Measurements from ENCODE around the gene PRR33. TPM values are rescaled to one million over a fixed set of nuclear protein-coding genes. Genes with fewer than 3 reads are reported as not detected.

Gene PRR33
- total RNA-seq, 1 donor from 2014 or later, result not detected

DNA sequence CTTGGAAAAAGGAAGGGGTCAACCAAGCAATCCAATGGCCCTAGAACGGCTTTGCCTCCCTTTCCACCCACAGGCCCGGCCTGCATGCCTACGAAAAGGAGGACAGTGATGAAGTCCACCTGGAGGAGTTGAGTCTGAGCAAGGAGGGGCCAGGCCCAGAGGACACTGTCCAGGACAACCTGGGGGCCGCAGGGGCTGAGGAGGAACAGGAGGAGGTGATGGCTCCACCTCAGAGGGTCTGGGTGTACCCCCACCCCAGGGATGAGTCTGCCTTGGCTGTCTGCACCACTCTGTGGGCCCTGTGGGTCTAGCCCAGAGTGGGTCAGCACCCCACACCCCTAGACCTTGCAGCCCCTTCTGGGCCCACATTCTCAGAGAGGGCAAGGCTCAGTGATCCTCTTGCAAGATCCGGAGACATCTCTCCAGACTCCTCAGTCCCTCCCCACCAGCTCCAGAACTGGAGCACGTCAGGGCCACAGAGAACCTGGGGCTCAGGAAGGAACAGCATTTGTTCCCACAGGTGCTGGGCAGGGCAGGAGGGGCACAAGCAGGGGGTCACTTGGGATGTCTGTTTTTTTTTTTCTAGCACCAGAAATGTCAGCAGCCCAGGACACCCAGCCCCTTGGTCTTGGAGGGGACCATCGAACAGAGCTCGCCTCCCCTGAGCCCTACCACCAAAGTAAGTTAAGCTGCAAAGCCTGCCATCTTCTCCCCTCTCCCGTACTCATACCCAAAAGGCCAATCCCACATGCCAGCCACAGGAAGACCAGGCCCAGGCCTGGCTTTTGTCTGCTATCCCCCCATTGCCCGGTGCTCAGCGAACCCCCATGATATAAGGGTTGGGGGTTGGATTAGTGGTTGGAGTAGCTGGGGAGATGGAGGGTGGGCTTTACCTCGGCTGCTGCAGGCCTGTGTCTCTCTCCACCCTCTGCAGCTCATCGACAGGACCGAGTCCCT, 8.1 kb downstream of the PRR33 start:
- H3K27me3 Mint-ChIP-seq (ENCODE audit: low read depth), result peaks cover 2% of the 10 kb centered on the region
- H3K9me3 Mint-ChIP-seq, result no peaks in the 10 kb centered on the region

DNA sequence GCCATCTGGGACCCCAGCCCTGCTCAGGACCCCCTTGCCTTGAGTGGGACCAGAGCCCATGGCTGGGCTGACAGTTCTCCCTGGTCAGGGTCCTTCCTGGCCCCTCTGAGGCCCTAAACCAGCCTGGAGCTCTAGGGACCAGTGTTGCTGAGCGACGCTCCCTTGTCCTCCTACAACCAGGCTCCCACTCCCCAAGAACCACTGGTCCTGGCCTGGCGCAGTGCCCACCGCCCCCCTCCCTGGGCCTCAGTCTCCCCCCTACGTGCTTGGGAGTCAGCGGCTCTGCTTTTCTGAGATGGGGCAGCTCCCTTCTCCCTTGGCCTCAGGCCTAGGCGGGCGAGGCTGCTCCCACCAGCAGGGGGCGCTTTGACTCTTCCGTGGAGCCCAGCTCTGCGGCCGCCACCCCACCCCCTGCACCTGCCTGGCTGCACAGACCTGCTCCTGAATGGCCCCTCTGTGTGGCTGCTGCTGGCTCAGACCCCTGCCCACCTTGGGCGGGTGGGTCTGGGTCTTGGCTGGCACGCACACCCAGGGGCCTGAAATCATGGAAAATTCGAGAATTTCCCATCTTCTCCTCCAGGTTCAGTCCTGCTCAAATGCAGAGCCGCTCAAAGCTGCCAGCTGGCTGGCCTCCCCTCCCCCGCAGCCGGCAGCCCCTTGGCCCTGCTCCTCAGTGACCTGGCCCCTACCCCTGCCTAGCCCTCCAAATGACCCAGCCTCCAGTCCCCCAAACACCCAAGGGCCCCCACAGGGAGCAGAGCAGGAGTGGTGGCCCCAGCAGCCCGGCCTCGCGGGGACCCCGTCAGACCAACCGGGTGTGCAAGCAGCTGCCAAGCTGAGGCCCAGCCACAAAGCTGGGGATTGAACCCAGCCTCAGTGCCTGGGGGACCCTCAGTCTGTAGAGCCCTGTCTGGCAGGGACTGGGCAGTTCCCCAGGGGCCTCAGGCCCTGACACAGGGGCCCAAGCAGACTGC, 9.1 kb downstream of the PRR33 start:
- no peak overlapping the region for H3K4me3 Mint-ChIP-seq
- H3K27me3 Mint-ChIP-seq (ENCODE audit: low read depth), result peaks cover under 1% of the 10 kb centered on the region
- H3K9me3 Mint-ChIP-seq, result no peaks in the 10 kb centered on the region
- H3K27ac Mint-ChIP-seq, result no peak overlapping the region
- H3K36me3 Mint-ChIP-seq, result no peaks in the 10 kb centered on the region
- TF ChIP-seq CTCF (IDR thresholded peaks at IDR 0.05; ENCODE audit: unreplicated experiment), result peak; percentile 98
- peak; percentile 90 to 93 for DNase-seq (ENCODE audit: low spot score in 2 of 2, unreplicated experiment in 2 of 2)
- peaks cover 10% of the 10 kb centered on the region for H3K4me1 Mint-ChIP-seq

More for the DNA sequence above, 8.1 kb downstream of the PRR33 start:
- peak in 1 of 2 experiments; percentile 10 for DNase-seq (ENCODE audit: low spot score in 2 of 2, unreplicated experiment in 2 of 2)
- Mint-ChIP-seq H3K27ac (no peak overlapping the region), H3K36me3 (no peaks in the 10 kb centered on the region), H3K4me1 (peaks cover 8% of the 10 kb centered on the region), H3K4me3 (no peak overlapping the region)
- no peak for TF ChIP-seq CTCF (IDR thresholded peaks at IDR 0.05; ENCODE audit: unreplicated experiment)

DNA sequence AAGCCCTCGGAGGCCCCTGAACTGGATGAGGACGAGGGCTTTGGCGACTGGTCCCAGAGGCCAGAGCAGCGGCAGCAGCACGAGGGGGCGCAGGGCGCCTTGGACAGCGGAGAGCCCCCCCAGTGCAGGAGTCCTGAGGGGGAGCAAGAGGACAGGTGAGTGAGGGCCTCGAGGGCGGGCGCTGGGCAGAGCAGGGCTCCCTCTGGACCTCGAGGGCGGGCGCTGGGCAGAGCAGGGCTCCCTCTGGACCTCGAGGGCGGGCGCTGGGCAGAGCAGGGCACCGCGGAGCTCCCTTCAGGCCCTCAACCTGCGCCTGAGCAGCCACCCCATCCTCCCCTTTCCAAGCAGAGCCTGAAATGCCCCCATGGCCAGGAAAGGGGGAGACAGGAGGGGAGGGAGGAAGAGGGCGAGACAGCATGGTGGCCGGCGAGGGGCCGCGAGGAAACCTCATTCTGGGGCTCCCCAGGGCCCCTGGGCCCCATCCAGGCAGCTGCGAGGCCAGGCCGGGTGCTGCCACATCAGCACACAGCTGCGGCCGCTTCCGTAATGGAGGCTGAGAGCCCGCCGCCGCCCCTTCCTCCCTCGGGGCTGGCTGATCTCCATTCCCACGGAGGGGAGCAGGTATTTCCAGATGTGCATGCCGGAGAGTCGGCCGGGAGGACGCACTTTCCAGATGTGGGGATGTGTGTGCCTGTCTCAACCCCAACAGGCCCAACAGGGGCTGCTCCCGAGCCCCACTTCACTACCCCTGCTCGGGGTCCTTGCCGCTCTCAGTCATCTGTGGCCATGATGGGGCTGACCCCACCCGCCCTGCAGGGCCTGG, 10.0 kb downstream of the PRR33 start:
- Mint-ChIP-seq H3K36me3 (no peaks in the 10 kb centered on the region), H3K4me1 (peaks cover 16% of the 10 kb centered on the region), H3K4me3 (no peak overlapping the region), H3K9me3 (no peaks in the 10 kb centered on the region), H3K27ac (no peak overlapping the region), H3K27me3 (ENCODE audit: low read depth) (no peaks in the 10 kb centered on the region)
- TF ChIP-seq CTCF (IDR thresholded peaks at IDR 0.05; ENCODE audit: unreplicated experiment), result no peak
- peak in 1 of 2 experiments; percentile 20 for DNase-seq (ENCODE audit: low spot score in 2 of 2, unreplicated experiment in 2 of 2)

GRCh38 chr11:1880746-1881441, 10.8 kb downstream of the PRR33 start:
- TF ChIP-seq CTCF (IDR thresholded peaks at IDR 0.05; ENCODE audit: unreplicated experiment), result no peak
- Mint-ChIP-seq H3K27ac (peak overlapping the region; percentile 90), H3K9me3 (no peaks in the 10 kb centered on the region), H3K36me3 (no peaks in the 10 kb centered on the region), H3K4me1 (peaks cover 22% of the 10 kb centered on the region), H3K27me3 (ENCODE audit: low read depth) (no peaks in the 10 kb centered on the region), H3K4me3 (no peak overlapping the region)
- peak in 1 of 2 experiments; percentile 12 for DNase-seq (ENCODE audit: low spot score in 2 of 2, unreplicated experiment in 2 of 2)

Data from mesothelial cell of epicardium (in vitro differentiated cells).